Keratinocyte (primary cell): ENCODE results near the gene SLC4A5.

Experiments
- CTCF ChIP-seq, 3 experiments: IDR thresholded peaks in 1 of 3; conservative IDR thresholded peaks in 1 of 3; optimal IDR thresholded peaks in 1 of 3; 2 replicates in 2 of 3; 3 replicates in 1 of 3; pipeline versions ENCODE3 to v1.5.1; 2011; ENCODE audit warnings: low read length in 3 of 3, mild to moderate bottlenecking in 3 of 3, moderate library complexity in 2 of 3, control low read depth in 1 of 3, inconsistent platforms in 1 of 3; ENCODE audit not compliant: insufficient read depth in 2 of 3; ENCODE audit errors: extremely low read depth in 1 of 3
- EZH2 ChIP-seq: IDR thresholded peaks from one replicate; pipeline ENCODE4 v1.6.1; 2012; ENCODE audit warnings: inconsistent platforms, mild to moderate bottlenecking, low read length, moderate library complexity

GRCh38 chr2:74333896-74334586, 9.2 kb downstream of the SLC4A5 start:
- TF ChIP-seq CTCF (optimal IDR thresholded peaks at IDR 0.05 in 1 of 3, IDR thresholded peaks at IDR 0.05 in 1 of 3, conservative IDR thresholded peaks at IDR 0.05 in 1 of 3; ENCODE audit: extremely low read depth in 1 of 3, insufficient read depth in 2 of 3, low read length in 3 of 3) (no peak), EZH2 (no peak)
